NCI-H128 (cell line): ENCODE measurements around the gene RAE1.

Experiments
- DNase-seq: peaks from one replicate; lab custom pipeline; 2025; ENCODE audit not compliant: unreplicated experiment; lab: John Stamatoyannopoulos, UW

RAE1 gene

DNA sequence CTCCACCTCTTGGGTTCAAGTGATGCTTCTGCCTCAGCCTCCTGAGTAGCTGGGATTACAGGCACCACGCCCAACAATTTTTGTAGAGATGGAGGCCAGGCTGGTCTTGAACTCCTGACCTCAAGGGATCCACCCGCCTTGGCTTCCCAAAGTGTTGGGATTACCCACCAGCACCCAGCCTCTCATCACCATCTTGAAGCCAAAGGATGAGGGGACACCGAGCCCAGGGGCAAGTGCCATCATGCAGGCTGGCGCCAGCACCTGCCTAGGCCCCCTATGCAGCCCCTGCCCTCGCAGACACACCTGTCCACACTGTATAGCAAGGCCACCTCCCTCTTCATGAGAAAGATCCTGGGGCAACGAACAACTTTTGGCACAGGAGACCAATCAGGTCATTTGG is 34.9 kb downstream of the RAE1 start:
- DNase-seq: no peak

- no peak for DNase-seq
Observed at GRCh38 chr20:57386762-57387161, 35.7 kb downstream of the RAE1 start.

DNA sequence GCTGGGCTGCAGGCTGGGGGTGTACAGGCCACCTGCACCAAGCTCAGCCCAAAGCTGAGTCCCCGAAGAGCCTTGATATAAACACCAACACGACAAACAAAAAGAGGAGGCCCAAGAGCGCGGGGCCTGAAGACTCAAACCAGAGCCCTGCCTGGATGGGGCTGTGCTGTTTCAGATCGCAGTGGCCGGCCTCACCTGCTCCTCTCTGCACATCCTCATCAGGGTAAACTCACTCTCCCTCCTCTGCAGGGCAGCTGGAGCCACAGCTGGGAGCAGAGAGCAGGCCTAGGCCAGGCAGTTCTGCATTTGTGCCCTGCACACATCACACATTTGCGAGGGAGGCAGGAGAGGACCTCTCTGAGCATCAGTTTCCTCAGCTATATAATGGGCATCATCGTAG is 36.4 kb downstream of the RAE1 start:
- DNase-seq: no peak

DNA sequence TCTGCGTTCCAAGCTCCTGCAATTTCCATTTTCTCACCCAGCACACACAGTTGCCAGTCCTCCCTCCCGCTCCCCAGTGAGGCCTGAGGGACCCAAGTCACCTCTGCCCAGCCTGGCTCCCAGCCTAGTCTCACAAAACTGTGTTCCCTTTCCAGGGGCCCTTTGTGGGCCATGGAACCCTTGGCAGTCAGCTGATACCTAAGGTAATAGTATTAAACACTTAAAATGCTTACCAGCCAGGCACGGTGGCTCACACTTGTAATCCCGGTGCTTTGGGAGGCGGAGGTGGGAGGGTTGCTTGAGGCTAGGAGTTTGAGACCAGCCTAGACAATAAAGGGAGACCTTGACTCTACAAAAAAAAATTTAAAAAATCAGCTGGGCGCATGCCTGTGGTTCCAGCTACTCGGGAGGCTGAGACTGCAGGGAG is 36.9 kb downstream of the RAE1 start:
- no peak for DNase-seq

- no peak for DNase-seq
Observed at GRCh38 chr20:57388953-57389694, 38.1 kb downstream of the RAE1 start.

- no peak for DNase-seq
Observed at GRCh38 chr20:57389695-57390603, 38.9 kb downstream of the RAE1 start.

DNA sequence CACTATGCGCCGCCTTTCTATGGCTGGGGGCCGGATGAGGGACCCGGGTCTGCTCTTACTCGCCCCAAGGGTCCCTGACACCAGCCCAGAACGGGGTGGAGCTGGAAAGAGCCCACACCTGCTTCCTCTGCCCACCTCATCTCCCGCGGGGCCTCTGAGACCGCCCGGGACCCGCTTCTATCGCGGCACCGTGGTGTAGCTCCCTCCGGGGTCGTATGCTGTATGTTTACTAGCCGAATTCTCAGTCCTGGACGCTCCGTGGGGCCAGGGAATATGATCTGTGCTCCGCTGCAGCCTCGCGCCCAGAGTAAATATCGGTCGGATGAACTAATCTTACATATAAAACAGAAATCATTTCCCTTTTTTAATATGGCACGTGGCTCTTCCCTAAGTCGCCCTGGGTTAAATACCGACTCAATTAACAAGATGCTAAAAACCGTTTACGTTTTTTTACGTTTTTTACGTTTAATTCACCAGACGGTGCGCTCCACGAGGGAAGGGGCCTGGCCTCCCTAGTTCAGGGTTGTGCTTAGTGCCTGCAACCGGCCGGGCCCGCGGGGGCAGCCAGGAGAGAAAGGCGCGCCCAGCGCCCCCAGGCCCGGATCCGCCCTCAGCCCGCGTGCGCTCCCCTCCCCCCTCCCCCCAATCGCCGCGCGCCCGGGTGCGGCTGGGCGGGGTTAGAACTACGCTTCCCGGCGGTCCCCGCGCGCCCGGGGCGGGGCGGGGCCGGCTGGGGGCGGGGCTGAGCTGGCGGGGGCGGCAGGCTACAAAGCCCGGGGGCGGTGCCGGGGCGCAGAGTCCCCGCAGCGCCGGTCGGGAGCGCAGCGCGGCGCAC is 39.8 kb downstream of the RAE1 start, which contains the start of gene RBM38:
RBM38 (plus strand) TSS at position 793 of the 835 bp plus-strand sequence. CDS start 186 bp downstream, outside the sequence.
- no peak for DNase-seq

DNA sequence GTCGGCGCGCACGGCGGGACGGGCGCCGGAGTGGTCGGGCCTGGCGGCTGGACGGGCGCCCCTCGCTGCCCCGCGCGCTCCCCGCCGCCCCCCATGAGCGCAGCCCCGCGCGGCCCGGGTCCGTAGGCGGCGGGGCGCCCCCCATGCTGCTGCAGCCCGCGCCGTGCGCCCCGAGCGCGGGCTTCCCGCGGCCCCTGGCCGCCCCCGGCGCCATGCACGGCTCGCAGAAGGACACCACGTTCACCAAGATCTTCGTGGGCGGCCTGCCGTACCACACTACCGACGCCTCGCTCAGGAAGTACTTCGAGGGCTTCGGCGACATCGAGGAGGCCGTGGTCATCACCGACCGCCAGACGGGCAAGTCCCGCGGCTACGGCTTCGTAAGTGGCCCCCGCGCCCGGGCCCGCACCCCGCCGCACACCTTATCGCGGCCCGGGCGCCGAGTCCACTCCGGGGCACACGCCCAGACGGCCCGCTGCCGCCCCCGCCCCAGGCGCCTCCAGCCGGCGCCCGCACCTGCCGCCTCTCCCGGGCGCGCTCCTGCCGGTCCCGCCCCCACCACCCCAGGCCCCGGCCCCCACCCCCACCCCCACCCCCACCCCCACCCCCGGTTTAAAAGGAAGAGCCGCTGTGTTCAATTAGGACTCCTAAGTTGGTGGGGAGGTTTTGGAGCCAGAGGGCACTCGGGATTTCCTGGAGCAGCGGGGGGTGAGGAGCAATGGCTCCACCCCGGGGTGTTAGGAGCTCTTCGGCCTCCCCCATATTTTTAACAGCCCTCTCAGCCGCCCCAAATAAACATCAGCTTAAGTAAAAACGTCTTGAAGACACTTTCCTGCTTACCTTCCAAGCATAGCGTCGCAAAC is 40.6 kb downstream of the RAE1 start:
- no peak for DNase-seq

DNA sequence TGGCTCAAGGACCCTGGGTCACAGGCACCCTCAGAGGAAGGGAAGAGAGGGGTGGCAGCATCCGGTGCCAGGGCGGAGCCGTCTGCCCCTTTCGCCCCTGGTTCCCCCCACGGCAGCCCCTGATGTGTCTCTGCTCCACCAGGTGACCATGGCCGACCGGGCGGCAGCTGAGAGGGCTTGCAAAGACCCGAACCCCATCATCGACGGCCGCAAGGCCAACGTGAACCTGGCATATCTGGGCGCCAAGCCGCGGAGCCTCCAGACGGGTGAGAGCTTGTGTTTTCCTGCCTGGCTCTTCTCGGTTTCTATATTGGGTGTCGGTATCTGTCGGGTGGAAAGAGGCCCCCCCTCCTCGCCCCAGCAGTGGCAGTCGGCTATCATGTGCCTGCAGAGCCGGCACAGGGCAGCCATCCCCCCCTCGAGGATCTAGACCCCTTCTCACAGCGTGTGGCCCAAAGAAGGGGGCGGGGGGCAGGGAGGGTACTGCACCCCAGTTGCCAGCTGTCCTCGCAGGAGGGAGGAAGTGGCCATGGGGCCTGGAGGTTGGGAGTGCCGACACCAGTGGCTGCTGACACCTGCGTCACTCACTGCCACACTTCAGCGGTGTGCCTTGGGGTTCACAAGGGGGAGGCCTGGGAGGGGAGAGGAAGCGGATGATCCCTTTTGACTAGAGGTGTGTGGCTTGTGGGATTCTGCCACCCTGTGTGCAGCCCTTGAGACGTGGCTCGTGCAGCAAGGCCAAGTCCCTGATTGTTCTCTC is 41.6 kb downstream of the RAE1 start:
- no peak for DNase-seq

- DNase-seq: no peak
Observed at GRCh38 chr20:57393321-57394120, 42.5 kb downstream of the RAE1 start.

GRCh38 chr20:57394121-57395082 is 43.3 kb downstream of the RAE1 start:
- no peak for DNase-seq

- no peak for DNase-seq
Observed at GRCh38 chr20:57395111-57395966, 44.3 kb downstream of the RAE1 start.

GRCh38 chr20:57396212-57396983 is 45.3 kb downstream of the RAE1 start:
- no peak for DNase-seq

DNA sequence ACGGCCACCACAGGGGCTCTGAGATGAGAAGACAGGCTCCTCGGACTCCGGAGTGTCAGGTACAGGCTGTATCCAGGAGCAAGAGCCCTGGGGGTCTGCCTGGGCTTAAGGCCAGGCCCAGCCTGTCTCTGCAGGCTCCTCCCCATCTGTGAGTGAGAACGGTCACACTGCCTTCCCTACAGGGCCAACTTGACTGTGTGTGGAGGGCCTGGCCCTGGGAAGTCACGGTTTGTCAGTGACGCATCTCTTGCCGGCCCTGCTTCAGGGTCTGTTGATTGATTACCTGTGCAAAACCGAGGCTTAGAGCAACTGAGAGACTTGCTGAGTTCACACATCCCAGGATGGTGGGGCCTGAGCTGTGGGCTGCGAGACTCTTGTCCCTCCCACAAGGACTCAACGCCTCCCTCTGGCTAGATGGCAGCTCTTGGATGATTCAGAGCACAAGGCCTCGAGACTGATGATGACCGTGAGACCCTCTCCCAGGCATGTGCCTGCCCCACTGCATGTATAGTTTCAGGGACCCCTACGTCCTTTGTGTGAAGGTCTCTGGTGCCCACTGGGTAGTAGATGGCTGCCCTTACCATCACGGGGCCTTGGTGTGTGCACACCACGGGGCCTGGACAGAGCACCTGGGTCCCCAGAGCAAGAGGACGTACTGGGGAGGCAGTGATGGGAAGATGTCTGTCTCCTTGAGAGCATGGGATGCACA is 46.1 kb downstream of the RAE1 start:
- DNase-seq: no peak

DNA sequence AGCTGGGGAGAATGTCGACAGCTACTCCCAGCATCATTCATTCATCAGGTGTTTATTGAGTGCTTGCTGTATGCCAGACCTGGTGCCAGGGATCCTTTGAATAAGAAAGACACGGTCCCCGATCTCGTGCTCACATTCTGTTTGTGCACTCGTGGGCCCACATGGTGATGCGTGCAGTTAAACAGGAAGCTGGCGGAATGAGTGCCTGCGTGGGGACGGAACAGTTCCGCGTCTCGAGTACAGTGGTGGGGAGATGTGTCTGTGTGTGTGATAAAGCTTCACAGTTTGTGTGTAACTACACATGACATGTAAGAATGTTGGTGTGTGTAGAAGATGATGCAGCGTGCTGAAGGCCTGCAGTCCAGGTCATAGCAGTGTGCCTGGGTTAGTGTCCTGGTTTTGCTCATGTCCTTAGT is 46.6 kb downstream of the RAE1 start:
- DNase-seq: no peak
